B cell (primary cell): Measurements from ENCODE around the gene PCDH15. TPM values are rescaled to one million over a fixed set of nuclear protein-coding genes. Genes with fewer than 3 reads are reported as not detected.

Experiments
- ATAC-seq: fragments of 200-7000 bp; cut with Tn5 transposase; one replicate; pipeline ENCODE4 v1.10.0; 2021; ENCODE audit warnings: low read depth, mild to moderate bottlenecking, moderate number of reproducible peaks, moderate library complexity
- CTCF ChIA-PET: fragments of 350-600 bp; sonication (Branson Sonifier 250); formaldehyde crosslinking; loops from one replicate; lab custom pipeline; 2021; ENCODE audit warnings: antibody characterized with exemption, inconsistent platforms; lab: Charles Lee
- POLR2A ChIA-PET: fragments of 350-600 bp; sonication (Branson Sonifier 250); formaldehyde crosslinking; loops from one replicate; lab custom pipeline; 2021; ENCODE audit warnings: antibody characterized with exemption; lab: Charles Lee
- DNase-seq: peaks from one replicate; pipeline ENCODE4 v3.0.0; 2013
- H2AFZ ChIP-seq: 2 replicates; pipeline ENCODE4 v1.6.1; 2012; ENCODE audit warnings: mild to moderate bottlenecking, low read depth, low read length; ENCODE audit not compliant: insufficient read depth, poor library complexity, severe bottlenecking
- H3K27ac ChIP-seq, 2 donors: 1 replicate in 1 of 2; 2 replicates in 1 of 2; pipeline ENCODE4 v1.5.1; 2012 to 2013; ENCODE audit warnings: low read length in 2 of 2, mild to moderate bottlenecking in 2 of 2, moderate library complexity in 1 of 2
- H3K27me3 ChIP-seq, 4 experiments: fragments of 200-600 bp in 1 of 4; sonication (generic) in 1 of 4; replicated peaks in 1 of 4; 1 replicate in 2 of 4; 2 replicates in 2 of 4; pipeline versions ENCODE4 v1.6.1 to v1.7.0; 2013 to 2016; ENCODE audit warnings: low read length in 3 of 4, mild to moderate bottlenecking in 2 of 4, mixed read lengths in 1 of 4, moderate library complexity in 1 of 4; ENCODE audit not compliant: insufficient read depth in 4 of 4, control insufficient read depth in 3 of 4; ENCODE audit errors: control extremely low read depth in 1 of 4
- H3K36me3 ChIP-seq, 2 experiments: replicated peaks in 1 of 2; 1 replicate in 1 of 2; 2 replicates in 1 of 2; pipeline versions ENCODE4 v1.6.1 to v1.7.1; 2013; ENCODE audit warnings: low read length in 1 of 2; ENCODE audit not compliant: insufficient read depth in 2 of 2, control insufficient read depth in 1 of 2; ENCODE audit errors: control extremely low read depth in 1 of 2, extremely low read depth in 1 of 2
- H3K4me1 ChIP-seq, 2 donors: fragments of 200-600 bp in 1 of 2; sonication (generic) in 1 of 2; 1 replicate in 1 of 2; 2 replicates in 1 of 2; pipeline versions ENCODE4 v1.5.1 to v1.6.1; 2013 to 2017; ENCODE audit warnings: low read length in 2 of 2; ENCODE audit not compliant: control insufficient read depth in 2 of 2, insufficient read depth in 2 of 2
- H3K4me2 ChIP-seq: replicated peaks from 2 replicates; pipeline ENCODE3; 2012; ENCODE audit warnings: mild to moderate bottlenecking, low read depth, low read length; ENCODE audit not compliant: poor library complexity, severe bottlenecking
- H3K4me3 ChIP-seq, 5 experiments: fragments of 200-600 bp in 1 of 5; sonication (generic) in 1 of 5; 1 replicate in 3 of 5; 2 replicates in 2 of 5; pipeline versions ENCODE4 v1.5.1 to v1.7.0; 2011 to 2016; ENCODE audit warnings: low read length in 4 of 5, mild to moderate bottlenecking in 4 of 5, low read depth in 2 of 5, control low read depth in 1 of 5, moderate library complexity in 1 of 5; ENCODE audit not compliant: insufficient read depth in 1 of 5; ENCODE audit errors: control extremely low read depth in 1 of 5, extremely low read depth in 1 of 5
- H3K79me2 ChIP-seq: fragments of 200-600 bp; sonication (generic); one replicate; pipeline ENCODE4 v1.6.0; 2016; ENCODE audit warnings: low read length; ENCODE audit not compliant: control insufficient read depth, insufficient read depth
- H3K9ac ChIP-seq: fragments of 200-600 bp; sonication (generic); 2 replicates; pipeline ENCODE4 v1.6.1; 2017; ENCODE audit warnings: mild to moderate bottlenecking, low read length, moderate library complexity
- H3K9me3 ChIP-seq, 3 donors: one replicate each; pipeline versions ENCODE4 v1.6.1 to v1.7.1; 2013; ENCODE audit warnings: low read length in 2 of 3; ENCODE audit not compliant: control insufficient read depth in 2 of 3, insufficient read depth in 1 of 3; ENCODE audit errors: control extremely low read depth in 1 of 3
- H4K20me1 ChIP-seq: 2 replicates; pipeline ENCODE4 v1.6.0; 2012; ENCODE audit warnings: mild to moderate bottlenecking, low read length; ENCODE audit not compliant: insufficient read depth, control insufficient read depth, poor library complexity, severe bottlenecking
- H3K27ac Mint-ChIP-seq: one replicate; pipeline ENCODE4 v1.8.0; 2021; ENCODE audit warnings: mixed read lengths
- H3K27me3 Mint-ChIP-seq: one replicate; pipeline ENCODE4 v1.8.0; 2021; ENCODE audit warnings: mixed read lengths
- H3K4me1 Mint-ChIP-seq: one replicate; pipeline ENCODE4 v1.8.0; 2021; ENCODE audit warnings: mixed read lengths
- H3K4me3 Mint-ChIP-seq: one replicate; pipeline ENCODE4 v1.8.0; 2021; ENCODE audit warnings: mixed read lengths
- H3K9me3 Mint-ChIP-seq: one replicate; pipeline ENCODE4 v1.8.0; 2022; ENCODE audit warnings: mixed read lengths; ENCODE audit not compliant: insufficient read depth
- EZH2 ChIP-seq: IDR thresholded peaks from 2 replicates; pipeline ENCODE4 v1.6.1; 2012; ENCODE audit warnings: borderline replicate concordance, low read depth, mild to moderate bottlenecking, moderate library complexity, low read length; ENCODE audit not compliant: insufficient read depth, poor library complexity, severe bottlenecking
- WGBS: methylation state at CpG from one replicate; pipeline ENCODE4 v1.1.5; 2013; ENCODE audit warnings: missing lambda C conversion rate; ENCODE audit not compliant: insufficient coverage; 5-methylcytosine and 5-hydroxymethylcytosine counted together
- intact Hi-C: fragments of 100-400 bp; cut with micrococcal nuclease; formaldehyde crosslinking; loops from one replicate; pipeline ENCODE4 v1.10.0; 2022
- polyA plus RNA-seq: library from polyadenylated mRNA; depleted of rRNA; stranded (reverse); fragments of >200 nt; gene quantifications from 2 replicates; pipeline ENCODE4 v1.2.3, GENCODE V29; 2012
- total RNA-seq, 2 donors: library from RNA; stranded (reverse); fragments of 120-200 nt in 1 of 2; gene quantifications; 1 replicate in 1 of 2; 2 replicates in 1 of 2; pipeline versions ENCODE4 v1.2.3 to v1.2.4, GENCODE V29; 2013 to 2022
- TF ChIP-seq, protein P1 (sequence below): fragments of 200-600 bp; IDR thresholded peaks from one replicate; pipeline ENCODE4 v1.8.0; 2022; ENCODE audit warnings: antibody characterized with exemption, mild to moderate bottlenecking

PCDH15 gene
- total and polyA plus RNA-seq, 2 donors (not counting 1 experiment from before 2014, with no cell fraction given), result not detected

- H3K9me3 Mint-ChIP-seq, result peaks cover 2% of the 10 kb centered on the region
- H3K4me1 ChIP-seq, result no peaks in the 10 kb centered on the region
- no peaks in the 10 kb centered on the region for H4K20me1 ChIP-seq
- no peaks in the 10 kb centered on the region for H3K27me3 Mint-ChIP-seq
- H3K27ac ChIP-seq, result no peak overlapping the region
- H3K4me3 Mint-ChIP-seq, result no peak overlapping the region
- TF ChIP-seq, protein P1, sequence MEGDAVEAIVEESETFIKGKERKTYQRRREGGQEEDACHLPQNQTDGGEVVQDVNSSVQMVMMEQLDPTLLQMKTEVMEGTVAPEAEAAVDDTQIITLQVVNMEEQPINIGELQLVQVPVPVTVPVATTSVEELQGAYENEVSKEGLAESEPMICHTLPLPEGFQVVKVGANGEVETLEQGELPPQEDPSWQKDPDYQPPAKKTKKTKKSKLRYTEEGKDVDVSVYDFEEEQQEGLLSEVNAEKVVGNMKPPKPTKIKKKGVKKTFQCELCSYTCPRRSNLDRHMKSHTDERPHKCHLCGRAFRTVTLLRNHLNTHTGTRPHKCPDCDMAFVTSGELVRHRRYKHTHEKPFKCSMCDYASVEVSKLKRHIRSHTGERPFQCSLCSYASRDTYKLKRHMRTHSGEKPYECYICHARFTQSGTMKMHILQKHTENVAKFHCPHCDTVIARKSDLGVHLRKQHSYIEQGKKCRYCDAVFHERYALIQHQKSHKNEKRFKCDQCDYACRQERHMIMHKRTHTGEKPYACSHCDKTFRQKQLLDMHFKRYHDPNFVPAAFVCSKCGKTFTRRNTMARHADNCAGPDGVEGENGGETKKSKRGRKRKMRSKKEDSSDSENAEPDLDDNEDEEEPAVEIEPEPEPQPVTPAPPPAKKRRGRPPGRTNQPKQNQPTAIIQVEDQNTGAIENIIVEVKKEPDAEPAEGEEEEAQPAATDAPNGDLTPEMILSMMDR, result no peak
- no peak for TF ChIP-seq EZH2
- no peak overlapping the region for H2AFZ ChIP-seq
- no peak for ATAC-seq
- no peak overlapping the region for H3K4me3 ChIP-seq
- WGBS, result no CpG with 5 or more reads among the region's 5 CpGs
- intact Hi-C loops, result no loop called here
- ChIA-PET CTCF (no interaction called here), POLR2A (no interaction called here)
- no peak overlapping the region for H3K4me2 ChIP-seq
- DNase-seq, result no peak
- H3K4me1 Mint-ChIP-seq, result no peaks in the 10 kb centered on the region
- no peak overlapping the region for H3K27ac Mint-ChIP-seq
- no peaks in the 10 kb centered on the region for H3K27me3 ChIP-seq
- no peaks in the 10 kb centered on the region for H3K36me3 ChIP-seq
- H3K9me3 ChIP-seq, result no peaks in the 10 kb centered on the region
- H3K9ac ChIP-seq, result no peak overlapping the region
- H3K79me2 ChIP-seq, result no peaks in the 10 kb centered on the region
Observed at GRCh38 chr10:53894145-53894544, 906.9 kb downstream of the PCDH15 start.

DNA sequence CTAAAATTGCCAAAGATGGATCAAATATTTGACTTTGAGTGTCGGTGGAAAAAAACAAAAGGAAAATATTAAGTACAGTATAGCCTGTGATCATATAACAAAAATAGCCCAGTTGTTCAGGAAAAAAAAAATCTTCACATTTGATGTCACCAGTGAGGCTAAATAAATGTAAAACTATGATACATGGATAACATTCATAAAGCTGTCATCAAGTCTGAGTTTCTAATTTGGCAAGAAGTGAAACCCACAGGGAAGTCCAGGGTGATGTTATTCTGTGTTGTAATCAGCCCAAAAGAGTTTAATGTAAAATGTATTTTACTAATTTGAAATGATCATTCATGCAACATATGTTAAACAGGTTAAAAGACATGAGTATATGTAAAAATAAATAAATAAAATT is 908.0 kb downstream of the PCDH15 start:
- ATAC-seq, result no peak

More for the DNA sequence above, 908.0 kb downstream of the PCDH15 start:
- Mint-ChIP-seq H3K27me3 (no peaks in the 10 kb centered on the region), H3K9me3 (peaks cover 2% of the 10 kb centered on the region), H3K27ac (no peak overlapping the region), H3K4me3 (no peak overlapping the region), H3K4me1 (no peaks in the 10 kb centered on the region)
- Histone ChIP-seq H3K79me2 (no peaks in the 10 kb centered on the region), H3K27me3 (no peaks in the 10 kb centered on the region), H3K27ac (no peak overlapping the region), H3K4me2 (no peak overlapping the region), H2AFZ (no peak overlapping the region), H4K20me1 (no peaks in the 10 kb centered on the region), H3K4me3 (no peak overlapping the region), H3K9me3 (no peaks in the 10 kb centered on the region), H3K4me1 (no peaks in the 10 kb centered on the region), H3K9ac (no peak overlapping the region), H3K36me3 (no peaks in the 10 kb centered on the region)
- ChIA-PET POLR2A (no interaction called here), CTCF (no interaction called here)
- no peak for DNase-seq
- no CpG with 5 or more reads among the region's 1 CpG for WGBS
- intact Hi-C loops, result no loop called here
- TF ChIP-seq, protein P1, result no peak
- no peak for TF ChIP-seq EZH2
